Spleen (tissue), 11 donors: ENCODE data around the gene DPEP2. TPM values are rescaled to one million over a fixed set of nuclear protein-coding genes. Genes with fewer than 3 reads are reported as not detected.
A peak's percentile ranks its signal among the peaks of the same experiment; 100 is the strongest.
"Not testable (repeated sequence)": the region's sequence is repeated elsewhere in the genome, so short reads cannot be mapped to it uniquely, and the experiment has no call there.

ENCODE experiments used
- DNase-seq: peaks from one replicate; pipeline ENCODE4 v3.0.0-alpha.2; 2020
- H3K27ac ChIP-seq, 8 donors: fragments of 200-600 bp; sonication (generic) in 7 of 8; 1 replicate in 4 of 8; 2 replicates in 4 of 8; pipeline versions ENCODE4 v1.5.0 to v1.8.0; 2016 to 2021; ENCODE audit warnings: inconsistent platforms in 4 of 8, mild to moderate bottlenecking in 4 of 8, moderate library complexity in 1 of 8
- H3K27me3 ChIP-seq, 7 donors: fragments of 200-600 bp; sonication (generic) in 6 of 7; replicated peaks in 1 of 7; 1 replicate in 4 of 7; 2 replicates in 3 of 7; pipeline versions ENCODE4 v1.5.0 to v1.8.0; 2016 to 2021; ENCODE audit warnings: inconsistent platforms in 3 of 7, mild to moderate bottlenecking in 1 of 7
- H3K36me3 ChIP-seq, 6 donors: fragments of 200-600 bp; sonication (generic) in 5 of 6; 1 replicate in 4 of 6; 2 replicates in 2 of 6; pipeline versions ENCODE4 v1.5.0 to v1.8.0; 2016 to 2021; ENCODE audit warnings: inconsistent platforms in 2 of 6
- H3K4me1 ChIP-seq, 6 donors: fragments of 200-600 bp; sonication (generic) in 5 of 6; 1 replicate in 3 of 6; 2 replicates in 3 of 6; pipeline versions ENCODE4 v1.5.0 to v1.8.0; 2016 to 2021; ENCODE audit warnings: inconsistent platforms in 3 of 6
- H3K4me3 ChIP-seq, 8 donors: fragments of 200-600 bp; sonication (generic) in 7 of 8; 1 replicate in 4 of 8; 2 replicates in 4 of 8; pipeline versions ENCODE4 v1.5.0 to v1.8.0; 2016 to 2021; ENCODE audit warnings: inconsistent platforms in 4 of 8, mild to moderate bottlenecking in 4 of 8, moderate library complexity in 2 of 8
- H3K9me3 ChIP-seq, 8 donors: fragments of 200-600 bp; sonication (generic) in 7 of 8; 1 replicate in 4 of 8; 2 replicates in 4 of 8; pipeline versions ENCODE4 v1.5.0 to v1.8.0; 2016 to 2021; ENCODE audit warnings: inconsistent platforms in 4 of 8
- POLR2A ChIP-seq, 3 donors: fragments of 450-650 bp; IDR thresholded peaks; one replicate each; pipeline ENCODE4 v1.5.1; 2017; ENCODE audit warnings: antibody characterized with exemption in 3 of 3, mild to moderate bottlenecking in 1 of 3
- POLR2AphosphoS5 ChIP-seq, 3 donors: sonication (generic); formaldehyde crosslinking; IDR thresholded peaks; one replicate each; pipeline ENCODE4 v1.5.1; 2017; ENCODE audit warnings: antibody characterized with exemption in 3 of 3
- WGBS, 5 donors: extraction: QIAGEN DNeasy Blood & Tissue Kit in 3 of 5; methylation state at CpG; one replicate each; pipeline versions ENCODE4 v1.1.5 to v1.1.7; 2013 to 2018; 5-methylcytosine and 5-hydroxymethylcytosine counted together
- intact Hi-C: fragments of 100-400 bp; cut with DNase I; formaldehyde crosslinking; loops from one replicate; pipeline ENCODE4 v1.15.0; 2023; ENCODE audit warnings: low total_unique reads
- polyA plus RNA-seq, 3 donors: library from polyadenylated mRNA; stranded (reverse); fragments of 200-250 nt; gene quantifications; one replicate each; pipeline ENCODE4 v1.2.1, GENCODE V29; 2013
- total RNA-seq, 7 donors: library from RNA; depleted of rRNA in 3 of 7; stranded (reverse); fragments of >200 nt in 3 of 7; fragmentation: NEBNext Ultra II Directional in 4 of 7; extraction: Animal tissue kit (Norgen Biotek cat#: 25700) in 4 of 7; gene quantifications; one replicate each; pipeline versions ENCODE4 v1.1.0 to v1.2.1, GENCODE V29; 2016 to 2021
- TF ChIP-seq, protein P1 (sequence below), 11 experiments: fragments of 200-600 bp in 7 of 11; fragments of 450-650 bp in 4 of 11; sonication (generic) in 4 of 11; IDR thresholded peaks in 8 of 11; conservative IDR thresholded peaks in 3 of 11; 1 replicate in 7 of 11; 2 replicates in 4 of 11; pipeline versions ENCODE4 v1.4.0 to v1.8.0; 2016 to 2021; ENCODE audit warnings: antibody characterized with exemption in 11 of 11, inconsistent platforms in 4 of 11, mild to moderate bottlenecking in 1 of 11
- donor health status: healthy with polysubstance abuse.
- donor health status: DM: no; HTN: no; CAD: no; lungs with moderate emphysema.
- donor health status: DM: no; HTN: no; CAD: no.
- donor health status: Bipolar disorder and iron deficiency.
- donor health status: healthy.
- donor health status: DM: no; HTN: no; CAD: no.
- donor health status: DM: yes; HTN: yes; CAD: no.

Gene DPEP2
- total and polyA plus RNA-seq, 10 donors = 18.6 to 79.6 (median 29.3) TPM

DNA sequence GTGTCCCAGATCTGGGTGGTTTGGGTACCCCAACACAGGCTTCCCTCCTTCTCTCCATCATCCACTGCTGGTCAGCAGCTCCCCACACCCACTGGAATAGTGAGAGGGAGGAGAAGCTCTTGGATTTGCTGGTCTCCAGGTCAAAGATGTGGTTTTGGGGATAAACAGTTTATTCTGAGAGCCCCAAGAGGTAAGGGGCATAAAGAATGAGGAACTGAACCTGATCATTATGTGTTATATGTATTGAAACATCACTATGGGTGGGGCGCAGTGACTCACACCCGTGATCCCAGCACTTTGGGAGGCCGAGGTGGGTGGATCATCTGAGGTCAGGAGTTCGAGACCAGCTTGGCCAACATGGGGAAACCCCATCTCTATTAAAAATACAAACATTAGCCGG, 3.9 kb downstream of the DPEP2 start:
- H3K36me3 ChIP-seq = peaks cover 0 to 18% (median 0%) of the 10 kb centered on the region in 6 donors
- H3K9me3 ChIP-seq = no peaks in the 10 kb centered on the region
- no peak for DNase-seq
- H3K27ac ChIP-seq = peak overlapping the region; percentile 11 to 93 (median 60)
- H3K4me3 ChIP-seq = peak overlapping the region in 1 of 8 donors; percentile 2
- intact Hi-C loops = no loop called here
- 40 to 65% (median 59%) methylated on average over 5 of the region's 5 CpGs for WGBS, 5 donors
- TF ChIP-seq POLR2AphosphoS5 (IDR thresholded peaks at IDR 0.05) = no peak
- TF ChIP-seq, protein P1, sequence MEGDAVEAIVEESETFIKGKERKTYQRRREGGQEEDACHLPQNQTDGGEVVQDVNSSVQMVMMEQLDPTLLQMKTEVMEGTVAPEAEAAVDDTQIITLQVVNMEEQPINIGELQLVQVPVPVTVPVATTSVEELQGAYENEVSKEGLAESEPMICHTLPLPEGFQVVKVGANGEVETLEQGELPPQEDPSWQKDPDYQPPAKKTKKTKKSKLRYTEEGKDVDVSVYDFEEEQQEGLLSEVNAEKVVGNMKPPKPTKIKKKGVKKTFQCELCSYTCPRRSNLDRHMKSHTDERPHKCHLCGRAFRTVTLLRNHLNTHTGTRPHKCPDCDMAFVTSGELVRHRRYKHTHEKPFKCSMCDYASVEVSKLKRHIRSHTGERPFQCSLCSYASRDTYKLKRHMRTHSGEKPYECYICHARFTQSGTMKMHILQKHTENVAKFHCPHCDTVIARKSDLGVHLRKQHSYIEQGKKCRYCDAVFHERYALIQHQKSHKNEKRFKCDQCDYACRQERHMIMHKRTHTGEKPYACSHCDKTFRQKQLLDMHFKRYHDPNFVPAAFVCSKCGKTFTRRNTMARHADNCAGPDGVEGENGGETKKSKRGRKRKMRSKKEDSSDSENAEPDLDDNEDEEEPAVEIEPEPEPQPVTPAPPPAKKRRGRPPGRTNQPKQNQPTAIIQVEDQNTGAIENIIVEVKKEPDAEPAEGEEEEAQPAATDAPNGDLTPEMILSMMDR (IDR thresholded peaks at IDR 0.05 in 8 of 11, conservative IDR thresholded peaks at IDR 0.05 in 3 of 11) = no peak
- no peak for TF ChIP-seq POLR2A (IDR thresholded peaks at IDR 0.05)
- peaks cover 20 to 88% (median 68%) of the 10 kb centered on the region in 6 donors for H3K4me1 ChIP-seq
- H3K27me3 ChIP-seq = no peaks in the 10 kb centered on the region

GRCh38 chr16:67994040-67994408, 5.3 kb downstream of the DPEP2 start:
- DNase-seq, H3K27me3 ChIP-seq, H3K9me3 ChIP-seq: not testable (repeated sequence)
- peaks cover 0 to 27% (median 0%) of the 10 kb centered on the region in 6 donors for H3K36me3 ChIP-seq
- peak overlapping the region in 5 of 8 donors; percentile 33 to 64 (median 36) for H3K4me3 ChIP-seq
- intact Hi-C loops = loop anchor here (5.0 kb wide), 1 partner anchor 48 kb away; no protein-coding TSS in a partner anchor
- peaks cover 17 to 88% (median 55%) of the 10 kb centered on the region in 6 donors for H3K4me1 ChIP-seq
- WGBS, 5 donors = 14 to 41% (median 30%) methylated on average over 4 to 6 of the region's 6 CpGs; no CpG with 5 or more reads in 1 of the 5 donors
- H3K27ac ChIP-seq = peak overlapping the region; percentile 82 to 93 (median 86)

DNA sequence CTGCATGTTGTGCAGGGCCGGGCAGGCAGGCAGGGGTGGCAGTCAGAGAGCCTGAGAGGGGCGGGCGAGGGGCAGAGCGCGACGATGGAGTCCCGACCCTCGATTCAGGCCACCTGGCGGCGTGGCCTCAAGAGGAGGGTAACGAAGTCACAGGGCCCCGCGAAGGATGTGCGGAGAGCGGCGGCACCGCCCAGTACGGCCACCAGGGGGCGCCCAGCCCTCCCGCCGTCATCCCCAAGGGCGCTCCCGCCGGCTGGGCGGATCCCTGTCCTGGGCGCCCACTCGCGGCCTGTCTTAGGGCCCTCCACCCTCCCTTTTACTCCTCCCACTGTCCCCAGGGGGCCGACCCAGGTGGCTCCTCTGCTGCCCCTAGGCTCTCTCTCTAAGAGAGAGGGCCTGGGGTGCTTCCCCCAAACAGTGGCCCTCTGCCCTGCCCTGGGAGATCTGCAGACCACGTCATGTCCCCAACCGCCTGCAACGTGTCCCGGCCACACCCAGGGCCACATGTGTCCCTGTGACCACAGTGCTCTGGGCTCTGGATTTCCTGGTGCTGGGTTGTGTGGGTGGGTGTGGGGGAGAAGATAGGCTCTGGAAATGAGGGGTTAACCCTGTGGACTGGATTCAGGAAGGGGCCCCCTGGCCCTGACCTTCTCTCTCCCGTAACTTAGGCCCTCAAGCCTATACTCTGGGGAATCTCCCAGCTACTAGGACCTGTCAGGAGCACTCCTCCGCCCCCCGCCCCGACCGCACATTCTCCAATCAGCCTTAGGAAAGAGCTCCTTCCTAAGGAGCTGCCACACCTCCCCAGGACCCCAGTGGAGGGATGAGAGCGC, 5.9 kb downstream of the DPEP2 start:
- Histone ChIP-seq H3K4me3 (peak overlapping the region; percentile 9 to 64 (median 34)), H3K4me1 (peaks cover 17 to 88% (median 52%) of the 10 kb centered on the region in 6 donors), H3K27ac (peak overlapping the region; percentile 82 to 93 (median 86)), H3K36me3 (peaks cover 0 to 27% (median 0%) of the 10 kb centered on the region in 6 donors), H3K9me3 (no peaks in the 10 kb centered on the region), H3K27me3 (no peaks in the 10 kb centered on the region)
- intact Hi-C loops = loop anchor here (5.0 kb wide), 1 partner anchor 49 kb away; no protein-coding TSS in a partner anchor
- DNase-seq = peak; percentile 97
- WGBS, 5 donors = 6 to 12% (median 9%) methylated on average over 15 to 39 of the region's 39 CpGs
- TF ChIP-seq, protein P1 (IDR thresholded peaks at IDR 0.05 in 8 of 11, conservative IDR thresholded peaks at IDR 0.05 in 3 of 11) = peak; percentile 99 to 100 (median 99)
- TF ChIP-seq POLR2AphosphoS5 (IDR thresholded peaks at IDR 0.05) (peak; percentile 58 to 87 (median 71)), POLR2A (IDR thresholded peaks at IDR 0.05) (no peak)

DNA sequence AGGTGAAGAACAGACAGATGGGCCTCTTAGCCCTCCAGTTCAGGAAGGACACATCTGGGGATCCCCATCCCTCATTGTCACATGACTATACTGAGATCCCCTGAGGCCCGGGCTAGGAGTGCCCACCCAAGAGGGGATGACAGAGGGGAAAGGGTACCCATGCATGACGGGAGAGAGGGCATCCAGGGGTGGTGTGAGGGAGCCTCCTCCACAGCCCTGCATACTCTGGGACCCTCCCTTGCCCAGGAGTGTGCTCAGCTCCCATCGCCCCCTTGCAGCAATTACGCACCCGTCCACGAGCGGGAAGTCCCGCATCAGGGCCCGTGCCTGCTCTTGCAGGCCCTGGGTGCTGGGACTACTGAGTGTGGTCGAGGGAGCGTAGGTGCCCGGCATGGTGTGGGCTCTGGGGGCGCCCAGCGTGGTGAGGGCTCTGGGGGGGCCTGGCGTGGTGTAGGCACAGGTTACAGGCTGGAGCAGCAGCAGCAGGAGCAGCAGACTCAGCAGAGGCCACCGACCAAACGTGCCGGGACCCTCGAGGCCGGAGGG, 6.5 kb downstream of the DPEP2 start:
- intact Hi-C loops = loop anchor here (5.0 kb wide), 1 partner anchor 50 kb away; no protein-coding TSS in a partner anchor
- peaks cover 0 to 27% (median 0%) of the 10 kb centered on the region in 6 donors for H3K36me3 ChIP-seq
- TF ChIP-seq, protein P1 (IDR thresholded peaks at IDR 0.05 in 8 of 11, conservative IDR thresholded peaks at IDR 0.05 in 3 of 11) = no peak
- TF ChIP-seq POLR2AphosphoS5 (IDR thresholded peaks at IDR 0.05) = no peak
- TF ChIP-seq POLR2A (IDR thresholded peaks at IDR 0.05) = no peak
- H3K4me3 ChIP-seq = peak overlapping the region in 4 of 8 donors; percentile 35 to 64 (median 36)
- peak overlapping the region; percentile 82 to 93 (median 86) for H3K27ac ChIP-seq
- DNase-seq = no peak
- peaks cover 17 to 88% (median 46%) of the 10 kb centered on the region in 6 donors for H3K4me1 ChIP-seq
- H3K9me3 ChIP-seq = no peaks in the 10 kb centered on the region
- no peaks in the 10 kb centered on the region for H3K27me3 ChIP-seq
- 59 to 78% (median 72%) methylated on average over 16 to 20 of the region's 20 CpGs for WGBS, 5 donors
